OCI-LY1 (cell line): ENCODE results near the gene SLIT3.

Source experiments
- EZH2 ChIP-seq: fragments of 200-600 bp; sonication (generic), shearing (Covaris generic); IDR thresholded peaks from 2 replicates; pipeline ENCODE4 v1.8.0; 2017; ENCODE audit warnings: borderline replicate concordance, mixed run types, mild to moderate bottlenecking, antibody characterized with exemption, low read length, moderate library complexity, mixed read lengths
- TF ChIP-seq, protein P1 (sequence below): fragments of 200-600 bp; sonication (generic), shearing (Covaris generic); IDR thresholded peaks from 2 replicates; pipeline ENCODE4 v1.5.1; 2017; ENCODE audit warnings: mild to moderate bottlenecking, antibody characterized with exemption, low read length, moderate library complexity, mixed read lengths

DNA sequence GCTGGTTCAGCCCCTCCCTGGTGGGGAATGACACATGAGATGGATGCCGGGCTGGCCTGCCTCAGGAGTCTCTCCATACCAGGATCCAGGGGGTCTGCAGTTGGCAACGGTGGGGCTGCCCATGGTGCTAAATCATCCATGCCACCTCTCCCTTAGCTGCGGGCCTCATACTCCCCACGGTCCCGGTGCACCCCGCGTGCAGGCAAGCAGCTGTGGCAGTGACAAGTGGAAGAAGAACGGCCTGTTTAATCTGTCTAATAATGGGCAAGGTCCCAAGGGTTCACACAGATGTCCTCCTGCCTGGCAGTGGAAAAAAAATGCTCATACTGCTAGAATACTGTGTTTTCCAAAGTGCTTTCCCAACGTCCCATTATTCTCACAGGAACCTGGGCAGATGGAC is 524.9 kb downstream of the SLIT3 start:
- TF ChIP-seq, protein P1, sequence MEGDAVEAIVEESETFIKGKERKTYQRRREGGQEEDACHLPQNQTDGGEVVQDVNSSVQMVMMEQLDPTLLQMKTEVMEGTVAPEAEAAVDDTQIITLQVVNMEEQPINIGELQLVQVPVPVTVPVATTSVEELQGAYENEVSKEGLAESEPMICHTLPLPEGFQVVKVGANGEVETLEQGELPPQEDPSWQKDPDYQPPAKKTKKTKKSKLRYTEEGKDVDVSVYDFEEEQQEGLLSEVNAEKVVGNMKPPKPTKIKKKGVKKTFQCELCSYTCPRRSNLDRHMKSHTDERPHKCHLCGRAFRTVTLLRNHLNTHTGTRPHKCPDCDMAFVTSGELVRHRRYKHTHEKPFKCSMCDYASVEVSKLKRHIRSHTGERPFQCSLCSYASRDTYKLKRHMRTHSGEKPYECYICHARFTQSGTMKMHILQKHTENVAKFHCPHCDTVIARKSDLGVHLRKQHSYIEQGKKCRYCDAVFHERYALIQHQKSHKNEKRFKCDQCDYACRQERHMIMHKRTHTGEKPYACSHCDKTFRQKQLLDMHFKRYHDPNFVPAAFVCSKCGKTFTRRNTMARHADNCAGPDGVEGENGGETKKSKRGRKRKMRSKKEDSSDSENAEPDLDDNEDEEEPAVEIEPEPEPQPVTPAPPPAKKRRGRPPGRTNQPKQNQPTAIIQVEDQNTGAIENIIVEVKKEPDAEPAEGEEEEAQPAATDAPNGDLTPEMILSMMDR, result no peak
- no peak for TF ChIP-seq EZH2
